NCI-H748 treated with DMSO at 0.1 percent for 48 hours (cell line): ENCODE measurements around the gene LGMN.

ENCODE experiments used
- DNase-seq: peaks from one replicate; lab custom pipeline; 2025; lab: John Stamatoyannopoulos, UW

LGMN gene

DNA sequence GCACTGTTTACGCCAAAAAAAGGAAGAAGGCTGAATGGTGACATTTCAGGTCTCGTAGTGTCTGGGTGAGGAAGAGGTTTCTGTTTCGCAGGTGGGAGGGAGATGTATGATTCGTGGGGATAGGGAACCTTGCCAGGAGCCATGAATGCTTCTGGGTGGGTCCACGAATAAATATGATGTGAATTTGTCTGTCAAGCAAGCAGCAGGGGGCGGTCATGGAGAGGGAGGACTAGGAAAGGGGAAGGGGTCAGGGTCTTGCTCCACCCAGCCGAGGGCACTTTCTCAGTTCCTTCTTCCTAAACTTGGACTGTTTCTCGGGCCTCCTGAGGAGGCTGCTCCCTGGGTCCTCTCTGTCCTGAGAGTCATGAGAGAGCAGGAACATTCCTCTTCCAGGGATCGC is 72.5 kb downstream of the LGMN start:
- DNase-seq: no peak

DNA sequence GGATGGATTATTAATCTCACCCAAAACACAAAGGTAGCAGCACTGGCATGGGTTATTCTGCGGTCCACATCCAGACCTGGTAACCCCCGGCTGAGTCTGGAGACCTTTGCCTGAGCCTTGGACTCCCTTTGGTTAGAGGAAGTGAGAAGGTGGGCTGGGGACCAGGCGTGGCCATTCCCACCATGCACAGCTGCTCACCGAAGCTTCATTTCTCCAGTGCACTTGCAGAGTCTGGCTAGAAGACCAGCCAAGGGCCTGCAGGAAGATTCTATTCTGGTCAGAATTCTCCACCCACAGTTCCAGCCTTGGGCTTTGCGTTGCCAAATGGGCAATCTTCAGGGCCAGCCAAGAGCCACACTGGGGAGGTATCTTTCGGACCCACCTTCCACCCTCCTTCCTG is 73.0 kb downstream of the LGMN start:
- DNase-seq: no peak

DNA sequence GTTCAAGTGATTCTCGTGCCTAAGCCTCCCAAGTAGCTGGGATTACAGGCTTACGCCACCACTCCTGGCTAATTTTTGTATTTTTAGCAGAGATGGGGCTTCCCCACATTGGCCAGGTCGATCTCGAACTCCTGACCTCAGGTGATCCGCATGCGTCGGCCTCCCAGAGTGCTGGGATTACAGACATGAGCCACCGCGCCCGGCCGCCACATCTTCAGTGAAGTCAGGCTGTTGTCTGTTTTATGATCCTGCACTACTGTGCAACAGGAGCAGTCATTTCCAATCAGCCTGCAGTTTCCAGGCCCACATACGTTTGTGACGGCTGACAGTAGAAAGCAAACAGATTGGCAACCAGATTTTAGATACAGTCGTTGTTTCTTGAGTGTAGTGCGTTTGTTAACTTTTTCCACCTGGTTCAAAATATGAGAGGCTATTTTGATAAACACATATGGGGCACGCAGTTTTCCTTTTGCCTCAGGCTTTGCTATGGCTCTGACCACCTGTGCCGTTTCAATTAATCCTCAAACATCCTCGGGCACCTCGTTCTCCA is 74.8 kb downstream of the LGMN start:
- DNase-seq: no peak

DNA sequence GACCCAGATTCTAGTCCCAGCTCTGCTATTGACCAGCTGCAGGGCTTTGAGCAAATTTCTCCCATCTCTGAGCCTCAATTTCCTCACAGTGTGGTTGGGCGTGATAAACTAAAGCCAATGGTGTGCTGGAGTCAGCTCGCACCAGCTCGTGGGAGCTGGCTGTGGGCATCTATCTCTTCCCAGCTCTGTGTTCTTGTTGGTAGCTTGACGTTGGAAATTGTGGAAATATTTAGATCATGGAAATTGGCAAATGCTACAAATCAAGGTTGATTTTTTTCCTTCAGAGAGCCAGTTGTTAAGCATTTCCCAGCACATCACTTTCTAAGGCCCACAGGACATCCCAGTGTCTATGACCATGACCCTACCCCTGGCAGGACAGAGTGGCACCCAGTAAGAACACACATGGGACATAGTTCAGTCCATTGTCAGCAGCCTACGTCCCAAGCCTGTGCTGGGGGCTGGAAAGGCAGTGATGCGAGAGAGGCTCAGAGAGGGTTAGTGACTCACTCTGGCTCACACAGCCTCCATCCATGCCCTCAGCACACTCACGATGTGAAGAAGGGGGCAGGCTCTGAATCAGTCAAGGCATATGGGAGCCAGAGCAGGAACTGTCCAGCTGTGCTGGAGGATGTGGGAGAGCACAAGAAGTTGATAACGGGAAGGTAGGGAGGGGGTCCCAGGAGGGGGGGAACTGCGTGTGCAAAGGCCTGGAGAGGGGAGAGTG is 77.6 kb downstream of the LGMN start:
- DNase-seq: no peak

DNA sequence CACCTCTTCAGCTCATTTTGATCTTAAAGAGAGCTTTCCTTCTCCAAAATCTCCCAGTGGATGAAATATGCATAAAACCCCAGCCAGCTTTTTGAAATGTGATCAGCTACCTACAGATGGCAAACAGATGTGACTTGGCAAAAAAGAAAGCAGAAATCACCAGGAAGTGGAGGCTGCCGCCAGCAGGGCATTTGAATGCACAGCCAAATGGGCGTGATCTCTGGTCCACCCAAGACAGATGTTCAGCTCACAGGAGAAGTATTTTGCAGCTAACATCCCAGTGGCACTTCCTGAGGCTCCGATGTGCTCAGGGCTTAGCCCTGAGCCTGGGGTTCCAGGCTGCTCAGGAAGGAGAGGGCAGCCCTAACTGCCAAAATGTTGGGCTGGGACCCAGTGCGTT is 78.3 kb downstream of the LGMN start:
- DNase-seq: no peak

DNA sequence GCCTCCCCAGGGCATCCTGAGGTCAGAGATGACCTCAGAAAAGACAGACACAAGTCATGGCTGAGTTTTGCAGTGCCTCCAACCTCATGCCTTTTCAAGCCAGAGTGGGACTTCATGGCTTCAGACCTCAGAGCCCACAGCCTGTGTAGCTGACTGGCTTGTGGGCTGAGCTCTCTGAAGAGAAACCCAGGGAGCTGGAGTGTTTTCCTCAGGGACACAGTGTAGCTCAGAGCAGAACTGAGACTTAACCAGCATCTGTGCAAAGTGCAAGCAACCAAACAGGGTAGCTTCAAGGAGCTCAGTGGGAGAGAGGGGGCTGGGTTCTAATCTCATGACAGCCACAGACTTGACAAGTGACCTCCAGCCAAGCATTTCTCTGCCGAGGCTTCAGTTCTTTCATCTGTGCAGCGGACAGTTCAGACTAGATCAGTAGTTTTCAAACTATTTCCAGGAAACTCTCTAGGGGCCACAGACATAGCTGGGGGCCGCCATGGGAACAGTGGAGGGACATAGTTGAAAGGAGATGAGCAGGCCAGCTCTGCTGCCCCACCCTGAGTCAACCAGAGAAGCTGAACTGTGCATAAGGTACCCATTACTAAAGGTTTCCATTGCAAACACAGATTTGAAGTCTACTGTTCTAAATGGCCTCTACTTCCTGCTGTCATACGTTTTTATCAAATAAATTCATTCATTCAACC is 80.0 kb downstream of the LGMN start:
- DNase-seq: no peak

DNA sequence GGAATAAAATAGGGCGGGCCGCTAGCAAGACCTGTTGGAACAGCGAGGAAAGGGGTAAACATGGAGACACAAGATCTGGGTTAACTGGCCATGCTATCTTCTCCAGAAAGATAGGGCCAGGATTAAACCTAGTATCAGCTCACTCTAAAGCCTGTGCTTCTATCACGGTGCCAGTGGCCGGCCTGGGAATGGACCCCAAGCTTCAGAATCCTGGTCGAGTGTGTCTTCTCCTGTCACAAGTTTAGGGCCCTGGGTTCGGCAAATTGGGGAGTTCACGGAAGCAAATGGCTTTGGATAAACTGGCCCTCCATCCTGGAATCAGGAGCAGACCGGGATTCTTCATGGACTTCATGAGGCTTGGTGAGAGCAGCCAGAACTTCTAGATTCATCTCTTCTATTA is 82.2 kb downstream of the LGMN start:
- DNase-seq: no peak

DNA sequence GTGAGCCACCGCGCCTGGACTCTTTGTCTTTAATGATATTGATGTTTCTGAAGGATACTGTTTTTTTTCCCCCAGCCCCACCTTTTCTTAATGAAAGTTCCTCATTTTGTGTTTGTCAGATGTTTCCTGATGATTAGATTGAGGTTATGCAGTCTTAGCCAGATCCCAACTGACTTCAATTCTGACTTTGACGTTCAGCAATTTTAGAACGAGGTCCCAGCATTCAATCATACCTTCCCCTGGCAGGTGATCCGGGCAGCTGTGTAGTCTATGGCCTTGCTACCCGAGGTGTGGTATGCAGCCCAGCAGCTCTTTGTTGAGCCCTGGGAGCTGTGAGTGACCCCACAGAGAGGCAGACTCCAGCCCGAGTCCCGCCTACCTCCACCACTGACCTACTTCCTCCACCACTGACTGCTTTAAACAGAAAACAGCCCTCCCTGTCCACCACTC is 82.7 kb downstream of the LGMN start:
- DNase-seq: no peak

DNA sequence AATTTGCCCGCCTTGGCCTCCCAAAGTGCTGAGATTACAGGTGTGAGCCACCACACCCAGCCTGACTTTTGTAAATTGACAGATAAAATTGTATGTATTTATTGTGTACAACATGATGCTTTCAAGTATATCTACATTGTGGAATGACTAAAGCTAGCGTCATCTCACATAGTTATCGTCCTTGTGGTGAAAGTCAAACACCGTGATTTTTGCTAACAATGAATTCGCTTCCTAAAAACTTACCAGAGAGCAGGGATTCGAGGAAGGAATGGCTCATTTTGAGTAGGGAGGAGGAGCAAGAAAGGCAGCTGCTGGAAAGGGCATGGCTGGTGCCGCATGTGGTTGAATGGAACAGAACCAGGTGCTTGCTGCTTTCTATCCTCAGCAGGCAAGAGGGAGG is 85.4 kb downstream of the LGMN start:
- no peak for DNase-seq

DNA sequence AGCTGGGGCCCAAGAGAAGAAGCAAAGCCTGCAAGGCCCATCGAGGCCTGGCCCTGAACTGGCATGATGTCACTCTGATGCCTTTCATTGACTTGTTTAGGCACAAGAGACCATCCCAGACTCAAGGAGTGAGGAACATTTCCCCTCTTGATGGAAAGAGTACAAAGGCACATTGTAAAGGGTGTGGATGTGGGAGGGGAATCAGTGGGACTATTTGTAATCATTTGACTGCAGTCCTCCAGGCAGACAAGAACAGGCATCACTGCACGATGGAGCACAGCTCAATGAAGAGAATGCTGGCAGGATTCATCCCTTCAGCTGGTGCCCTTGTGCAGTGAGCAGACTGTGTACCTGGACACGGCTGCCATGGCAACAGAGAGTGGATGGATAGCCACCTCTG is 87.9 kb downstream of the LGMN start:
- DNase-seq: no peak

DNA sequence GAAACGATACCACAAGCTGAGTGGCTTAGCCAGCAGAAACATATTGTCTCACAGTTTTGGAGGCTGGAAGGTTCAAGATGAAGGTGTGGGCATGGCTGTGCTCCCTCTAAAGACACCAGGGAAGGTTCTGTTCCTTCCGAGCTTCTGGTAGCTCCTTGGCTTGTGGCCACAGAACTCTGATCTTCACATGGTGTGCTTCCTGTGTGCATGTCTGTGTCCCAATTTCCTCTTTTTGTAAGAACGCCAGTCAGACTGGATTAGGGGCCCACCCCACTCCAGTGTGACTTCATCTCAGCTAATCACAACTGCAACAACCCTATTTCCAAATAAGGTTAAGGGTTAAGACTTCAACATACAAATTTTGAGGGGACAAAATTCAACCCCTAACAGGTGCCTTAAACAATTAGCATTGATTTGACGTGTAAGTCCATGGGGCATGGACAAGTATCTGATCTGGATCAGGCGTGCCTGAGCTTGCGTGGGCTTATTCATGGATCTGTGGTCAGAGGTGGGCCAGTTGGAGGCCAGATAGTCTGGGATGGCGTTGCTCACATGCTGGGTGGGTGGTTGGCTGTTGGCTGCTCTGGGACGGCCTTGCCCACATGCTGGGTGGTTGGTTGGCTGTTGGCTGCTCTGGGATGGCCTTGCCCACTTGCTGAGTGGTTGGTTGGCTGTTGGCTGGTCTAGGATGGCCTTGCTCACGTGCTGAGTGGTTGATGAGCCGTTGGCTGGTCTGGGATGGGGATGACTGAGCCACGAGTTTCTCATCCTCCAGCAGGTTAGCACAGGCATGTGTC is 88.5 kb downstream of the LGMN start:
- no peak for DNase-seq

DNA sequence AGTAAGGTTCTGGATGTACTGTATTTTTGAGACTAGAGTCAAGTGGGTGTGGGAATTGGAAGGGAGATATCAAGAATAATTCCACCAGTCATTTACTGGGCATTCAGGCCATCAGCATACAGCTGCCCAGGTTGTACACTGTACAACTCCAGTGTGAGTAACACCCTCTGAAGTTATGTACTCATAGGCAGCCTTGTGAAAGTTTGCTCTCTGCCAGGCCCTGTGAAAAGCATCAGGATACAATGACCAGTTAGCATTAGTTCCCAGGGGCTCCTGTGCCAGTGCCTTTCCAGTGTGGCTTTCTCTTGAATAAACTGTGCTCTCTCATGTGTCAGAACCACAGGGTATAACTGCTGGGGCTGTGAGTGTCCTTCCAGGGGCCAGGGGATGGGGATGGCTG is 89.7 kb downstream of the LGMN start:
- no peak for DNase-seq

DNA sequence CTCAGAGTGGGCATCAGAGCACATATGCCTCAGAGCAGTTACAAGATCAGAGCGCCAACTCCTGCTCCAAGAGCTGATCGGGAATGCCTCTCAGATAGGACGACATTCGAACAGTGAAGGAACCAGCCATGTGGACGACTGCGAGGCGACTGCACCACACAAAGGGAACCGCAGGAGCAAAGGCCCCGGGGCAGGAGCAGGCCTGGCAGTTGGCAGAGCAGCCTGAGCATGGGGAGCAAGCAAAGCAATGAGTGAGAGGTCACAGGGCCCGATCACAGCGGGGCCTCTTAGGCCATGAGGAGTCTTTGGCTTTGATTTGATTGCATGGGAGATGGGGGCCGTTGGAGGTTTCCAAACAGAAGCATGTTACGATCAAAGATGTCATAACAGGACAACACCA is 90.3 kb downstream of the LGMN start:
- no peak for DNase-seq

DNA sequence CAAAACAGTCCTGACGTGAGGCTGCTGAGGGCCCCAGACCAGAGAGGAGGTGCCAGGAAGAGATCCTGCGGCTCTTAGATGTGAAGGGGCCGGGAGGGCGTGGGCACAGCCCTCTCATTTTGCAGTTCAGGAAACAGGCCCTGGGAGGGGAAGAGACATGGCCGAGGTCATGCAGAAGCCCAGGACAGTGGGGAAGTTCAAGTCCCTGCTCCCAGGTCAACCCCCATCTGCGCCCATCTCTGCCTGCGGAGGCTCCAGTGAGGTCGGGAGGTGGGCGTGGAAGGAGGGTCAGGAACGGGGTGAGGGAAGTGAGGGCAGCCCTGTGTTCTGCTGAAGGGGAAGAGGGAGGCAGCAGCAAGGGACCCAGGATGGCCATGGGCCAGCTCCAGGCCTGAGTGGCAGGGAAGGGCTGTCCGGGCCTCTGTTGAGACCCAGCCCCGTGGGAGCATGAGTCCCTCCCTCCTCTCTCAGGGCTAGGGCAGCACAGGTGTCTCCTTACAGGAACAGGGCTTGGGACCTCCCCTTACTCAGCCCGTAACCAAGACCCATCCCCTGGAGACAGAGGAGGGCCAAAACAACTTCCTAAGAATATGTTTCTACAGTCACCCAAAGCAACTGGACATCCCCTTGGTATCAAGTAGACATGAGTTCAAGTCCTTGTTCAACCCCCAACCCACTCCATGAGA is 90.8 kb downstream of the LGMN start:
- DNase-seq: no peak

DNA sequence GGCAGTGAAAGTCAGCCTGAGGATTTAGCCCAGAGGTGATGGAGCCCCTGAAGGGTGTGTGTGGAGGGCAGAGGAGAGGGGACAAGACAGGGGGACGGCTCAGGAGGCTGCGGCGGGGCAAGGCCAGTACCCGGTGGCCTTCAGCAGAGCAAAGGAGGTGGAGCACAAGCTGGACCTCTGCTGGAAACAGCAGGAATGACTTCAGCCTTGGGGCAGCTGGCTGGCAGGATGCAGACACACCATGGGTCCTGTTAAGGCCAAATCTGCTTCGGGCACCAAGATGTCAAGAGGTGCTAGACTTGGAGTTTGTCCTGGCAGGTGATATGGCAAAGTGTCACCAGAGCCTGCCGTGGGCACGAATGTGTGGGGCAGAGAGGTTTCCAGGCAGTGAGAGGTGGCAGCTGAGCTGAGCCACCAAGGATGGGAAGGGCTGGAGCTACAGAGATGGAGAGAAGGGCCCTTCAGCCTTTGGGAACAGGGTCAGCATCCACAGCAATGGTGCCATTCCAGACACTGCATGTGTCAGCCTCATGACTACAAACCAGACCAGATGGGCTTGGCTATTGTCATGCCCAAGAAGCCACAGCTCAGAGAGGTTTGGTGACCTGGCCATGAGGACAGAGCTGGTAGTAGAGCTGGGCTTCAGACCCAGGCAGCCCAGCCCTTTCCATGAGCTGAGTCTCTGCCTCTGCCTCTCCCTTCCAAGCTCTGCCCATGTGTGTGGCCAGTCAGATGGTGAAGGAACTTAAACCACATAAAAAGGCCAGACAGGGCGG is 91.9 kb downstream of the LGMN start:
- no peak for DNase-seq

DNA sequence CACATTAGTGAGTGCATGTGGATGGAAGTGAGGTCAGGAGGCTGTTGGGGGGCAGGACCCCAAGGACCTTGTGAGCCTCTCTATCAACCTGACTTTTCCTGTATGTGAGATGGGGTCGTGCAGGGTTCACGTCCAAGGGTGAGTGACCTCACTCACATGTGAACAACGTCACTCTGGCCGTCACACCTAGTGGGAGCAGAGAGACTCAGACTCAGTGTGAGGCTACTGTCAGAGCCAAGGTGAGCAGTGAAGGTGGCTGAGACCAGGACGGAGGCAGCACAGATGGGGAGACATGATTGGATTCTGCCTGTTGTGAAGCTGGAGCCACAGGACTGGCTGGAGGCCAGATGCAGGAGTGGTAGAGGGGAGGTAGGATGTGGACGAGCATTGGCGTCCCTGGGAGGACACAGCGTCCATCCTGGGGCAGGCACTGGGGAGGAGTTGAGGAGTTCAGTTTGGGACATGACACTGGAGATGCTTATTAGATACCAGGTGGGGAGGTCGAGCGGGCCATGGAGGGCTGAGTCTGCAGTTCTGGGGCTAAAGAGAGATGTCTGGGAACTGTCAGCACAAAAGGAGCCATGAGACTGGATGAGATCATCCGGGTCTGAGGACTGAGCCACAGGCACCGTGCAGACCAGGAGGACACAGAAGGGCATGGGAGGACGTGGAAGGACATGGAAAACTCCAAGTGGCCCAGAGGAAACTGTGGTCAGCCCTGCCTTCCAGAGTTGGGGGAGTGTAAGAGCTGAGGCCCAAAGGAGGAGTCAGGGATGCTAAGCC is 92.8 kb downstream of the LGMN start:
- no peak for DNase-seq

DNA sequence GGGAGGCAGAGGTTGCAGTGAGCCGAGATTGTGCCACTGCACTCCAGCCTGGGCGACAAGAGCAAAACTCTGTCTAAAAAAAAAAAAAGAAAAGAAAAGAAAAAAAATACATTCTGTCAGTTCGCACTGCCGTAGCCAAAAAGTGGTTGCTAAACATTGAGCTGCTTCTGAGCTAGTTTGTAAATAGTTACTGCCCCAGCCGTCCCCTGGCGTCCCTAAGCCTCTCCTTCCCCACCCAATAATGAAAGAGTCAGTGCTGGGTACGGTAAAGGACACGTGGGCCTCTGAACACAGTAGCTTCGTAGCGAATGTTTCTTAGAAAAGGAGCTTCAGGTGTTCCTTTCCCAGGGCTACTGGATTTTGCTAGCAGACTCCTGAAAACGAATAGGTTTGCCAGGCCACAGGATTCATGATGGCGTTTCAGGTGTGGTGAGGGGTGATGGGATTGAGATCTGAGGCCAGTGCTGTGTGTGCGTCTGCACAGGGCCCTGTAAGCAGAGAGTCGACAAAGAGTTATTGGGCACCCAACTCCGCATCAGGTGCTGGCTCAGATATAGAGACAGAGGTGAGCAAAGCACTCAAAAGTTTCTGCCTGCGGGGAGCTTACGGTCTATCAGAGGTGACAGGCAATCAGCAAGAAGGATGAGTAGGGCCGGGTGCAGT is 94.1 kb downstream of the LGMN start:
- no peak for DNase-seq
